ENCODE measurements around the gene LYPD4. TPM values are rescaled to one million over a fixed set of nuclear protein-coding genes. Genes with fewer than 3 reads are reported as not detected.

Gene LYPD4
- total and polyA plus RNA-seq, 8 donors = not detected

DNA sequence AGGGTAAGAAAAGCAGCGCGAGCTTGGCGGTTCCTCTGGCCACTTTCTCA lies 343 bp upstream of the LYPD4 start, which contains the start of gene DMRTC2:
Gene DMRTC2 (plus strand): TSS at position 42 of the 50 bp plus-strand sequence. CDS start 2,387 bp downstream, outside the sequence.
- intact Hi-C loops (cut with DNase I) = no loop called here
- TF ChIP-seq, protein P1, sequence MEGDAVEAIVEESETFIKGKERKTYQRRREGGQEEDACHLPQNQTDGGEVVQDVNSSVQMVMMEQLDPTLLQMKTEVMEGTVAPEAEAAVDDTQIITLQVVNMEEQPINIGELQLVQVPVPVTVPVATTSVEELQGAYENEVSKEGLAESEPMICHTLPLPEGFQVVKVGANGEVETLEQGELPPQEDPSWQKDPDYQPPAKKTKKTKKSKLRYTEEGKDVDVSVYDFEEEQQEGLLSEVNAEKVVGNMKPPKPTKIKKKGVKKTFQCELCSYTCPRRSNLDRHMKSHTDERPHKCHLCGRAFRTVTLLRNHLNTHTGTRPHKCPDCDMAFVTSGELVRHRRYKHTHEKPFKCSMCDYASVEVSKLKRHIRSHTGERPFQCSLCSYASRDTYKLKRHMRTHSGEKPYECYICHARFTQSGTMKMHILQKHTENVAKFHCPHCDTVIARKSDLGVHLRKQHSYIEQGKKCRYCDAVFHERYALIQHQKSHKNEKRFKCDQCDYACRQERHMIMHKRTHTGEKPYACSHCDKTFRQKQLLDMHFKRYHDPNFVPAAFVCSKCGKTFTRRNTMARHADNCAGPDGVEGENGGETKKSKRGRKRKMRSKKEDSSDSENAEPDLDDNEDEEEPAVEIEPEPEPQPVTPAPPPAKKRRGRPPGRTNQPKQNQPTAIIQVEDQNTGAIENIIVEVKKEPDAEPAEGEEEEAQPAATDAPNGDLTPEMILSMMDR (IDR thresholded peaks at IDR 0.05) = no peak
- Histone ChIP-seq H3K4me1 (peaks cover 0 to 1% of the 10 kb centered on the region in 2 donors), H3K9me3 (no peaks in the 10 kb centered on the region), H3K36me3 (no peaks in the 10 kb centered on the region), H3K27ac (no peak within 1 kb of the TSS), H3K4me3 (no peak within 1 kb of the TSS), H3K27me3 (peaks cover 0 to 29% of the 10 kb centered on the region in 2 donors)
- no peak for DNase-seq
- no peak for ATAC-seq

DNA sequence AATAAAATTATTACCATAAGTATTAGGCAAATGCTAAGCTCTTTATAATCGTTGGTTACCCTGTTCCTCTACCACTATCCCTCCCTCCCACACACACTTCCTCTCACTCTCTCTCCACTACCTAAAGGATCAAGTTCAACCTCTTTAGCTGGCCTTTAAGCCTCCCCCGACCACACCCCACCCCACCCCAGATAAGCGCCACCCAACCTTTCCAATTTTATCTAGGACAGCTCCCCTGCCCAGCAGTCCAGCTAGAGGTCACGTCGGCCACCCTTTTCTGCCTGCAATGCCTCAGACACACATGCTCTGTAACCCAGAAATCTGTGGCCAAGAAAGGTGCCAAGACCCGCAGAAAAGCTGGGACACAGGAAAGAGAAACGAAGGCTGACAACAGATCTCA lies 1.1 kb downstream of the LYPD4 start:
- Histone ChIP-seq H3K4me3 (no peak overlapping the region), H3K4me1 (peaks cover 0 to 4% of the 10 kb centered on the region in 2 donors), H3K9me3 (no peaks in the 10 kb centered on the region), H3K36me3 (no peaks in the 10 kb centered on the region), H3K27ac (no peak overlapping the region), H3K27me3 (peaks cover 0 to 39% of the 10 kb centered on the region in 2 donors)
- no peak for DNase-seq
- TF ChIP-seq, protein P1 (IDR thresholded peaks at IDR 0.05) = no peak
- no peak for ATAC-seq
- intact Hi-C loops (cut with DNase I) = no loop called here

DNA sequence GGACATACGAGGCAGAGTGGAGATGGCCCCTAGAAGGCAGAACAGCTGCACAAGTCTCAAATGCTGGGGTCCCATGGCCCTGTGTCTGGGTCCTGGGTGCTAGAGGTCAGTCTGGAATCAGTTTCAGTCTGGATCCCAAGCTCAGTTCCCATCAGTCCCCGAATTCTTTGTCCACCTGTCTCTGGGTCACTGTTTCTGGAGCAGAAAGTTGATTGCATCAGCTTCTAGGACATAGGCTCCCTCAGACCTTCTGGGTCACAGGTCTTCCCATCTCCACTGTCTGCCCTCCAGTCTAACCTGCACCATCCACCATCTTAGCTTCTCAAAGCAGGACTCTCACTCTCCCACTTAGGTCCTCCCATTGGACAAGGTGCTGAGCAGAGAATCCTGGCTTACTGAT lies 5.3 kb downstream of the LYPD4 start:
- intact Hi-C loops (cut with DNase I) = no loop called here

DNA sequence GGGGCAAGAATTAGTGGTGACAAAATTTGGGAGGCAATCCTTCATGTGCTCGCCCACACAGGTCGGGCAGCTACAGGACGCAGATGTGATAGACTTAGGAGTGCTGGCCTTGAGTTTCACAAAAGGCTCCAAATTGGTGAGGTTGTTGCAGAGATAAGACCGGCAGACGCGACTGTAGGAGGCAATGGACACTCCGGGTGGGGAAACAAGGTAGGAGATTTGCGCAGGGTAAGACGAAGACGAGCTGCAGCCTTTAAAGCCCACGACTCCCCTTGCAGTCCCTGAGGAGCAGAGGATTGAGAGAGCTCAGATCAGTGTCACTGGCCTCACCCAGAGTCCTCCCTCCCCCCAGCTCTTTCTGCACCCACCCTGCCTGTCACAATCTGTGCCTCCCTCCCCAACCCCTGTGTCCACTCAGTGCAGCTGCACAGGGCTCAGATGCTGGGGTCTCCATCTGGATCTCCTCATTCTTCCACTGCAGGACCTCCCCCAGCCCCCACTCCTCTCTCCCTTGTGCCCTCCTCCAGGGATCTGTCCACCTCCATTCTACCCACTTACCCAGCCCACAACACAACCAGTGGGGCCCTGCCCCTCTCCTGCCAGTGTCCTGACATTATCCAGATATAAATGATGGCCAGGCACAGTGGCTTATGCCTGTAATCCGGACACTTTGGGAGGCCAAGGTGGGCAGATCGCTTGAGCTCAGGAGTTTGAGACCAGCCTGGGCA lies 6.3 kb downstream of the LYPD4 start:
- intact Hi-C loops (cut with DNase I) = no loop called here
- Histone ChIP-seq H3K36me3 (no peaks in the 10 kb centered on the region), H3K27me3 (peaks cover 0 to 53% of the 10 kb centered on the region in 2 donors), H3K9me3 (no peaks in the 10 kb centered on the region), H3K4me1 (peaks cover 0 to 4% of the 10 kb centered on the region in 2 donors), H3K4me3 (no peak overlapping the region), H3K27ac (no peak overlapping the region)
- TF ChIP-seq, protein P1 (IDR thresholded peaks at IDR 0.05) = no peak
- ATAC-seq = no peak
- DNase-seq = no peak

More for the DNA sequence above, 5.3 kb downstream of the LYPD4 start:
- H3K4me1 ChIP-seq = peaks cover 0 to 4% of the 10 kb centered on the region in 2 donors
- no peak overlapping the region for H3K4me3 ChIP-seq
- no peak for DNase-seq
- no peaks in the 10 kb centered on the region for H3K9me3 ChIP-seq
- no peak overlapping the region for H3K27ac ChIP-seq
- TF ChIP-seq, protein P1 (IDR thresholded peaks at IDR 0.05) = no peak
- peaks cover 0 to 47% of the 10 kb centered on the region in 2 donors for H3K27me3 ChIP-seq
- no peaks in the 10 kb centered on the region for H3K36me3 ChIP-seq
- no peak for ATAC-seq

DNA sequence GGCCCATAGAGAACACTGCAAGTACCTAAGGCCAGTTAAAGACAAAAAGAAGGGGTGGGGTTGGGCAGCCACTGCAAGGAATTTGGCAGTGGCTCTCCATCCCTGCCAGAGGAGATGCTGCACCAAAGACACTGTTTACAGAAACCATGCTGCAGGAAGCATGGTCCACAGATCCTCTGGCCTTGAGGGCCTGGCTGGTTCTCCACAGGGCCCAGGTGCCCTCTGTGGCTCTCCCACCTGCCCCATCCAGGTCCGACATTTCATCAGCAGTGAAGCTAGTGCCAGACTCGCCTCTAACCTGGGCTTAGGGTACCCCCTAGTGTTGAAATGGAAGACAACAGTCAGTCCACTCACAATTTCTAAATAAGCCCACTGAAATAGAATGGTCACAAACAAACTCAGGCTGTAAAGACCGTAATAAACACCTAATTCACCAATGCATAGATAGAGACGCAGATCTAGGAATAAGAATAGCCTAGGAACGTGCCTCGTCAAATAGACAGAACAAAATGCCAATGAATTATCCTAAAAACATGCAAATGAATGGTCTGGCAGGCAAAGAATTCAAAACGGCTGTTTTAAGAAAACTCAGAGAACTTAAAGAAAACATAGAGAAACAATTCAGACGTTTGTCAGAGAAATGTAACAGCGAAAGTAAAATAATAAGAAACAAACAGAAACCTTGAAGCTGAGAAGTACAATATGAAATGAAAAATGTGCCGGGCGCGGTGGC lies 23.3 kb downstream of the LYPD4 start:
- intact Hi-C loops (cut with DNase I) = no loop called here
- H3K9me3 ChIP-seq = no peaks in the 10 kb centered on the region
- TF ChIP-seq, protein P1 (IDR thresholded peaks at IDR 0.05) = peak; percentile 53 to 70
- no peak overlapping the region for H3K4me3 ChIP-seq
- H3K36me3 ChIP-seq = no peaks in the 10 kb centered on the region
- H3K27me3 ChIP-seq = peaks cover 0 to 38% of the 10 kb centered on the region in 2 donors
- peaks cover 0 to 8% of the 10 kb centered on the region in 2 donors for H3K4me1 ChIP-seq
- no peak overlapping the region for H3K27ac ChIP-seq
- ATAC-seq (peak; percentile 97), DNase-seq (peak in 1 of 4 donors; percentile 28)
